NCI-H1048 (cell line): ENCODE results near the gene ASAP2.

Experiments used
- DNase-seq: peaks from one replicate; lab custom pipeline; 2025; lab: John Stamatoyannopoulos, UW

Gene ASAP2

DNA sequence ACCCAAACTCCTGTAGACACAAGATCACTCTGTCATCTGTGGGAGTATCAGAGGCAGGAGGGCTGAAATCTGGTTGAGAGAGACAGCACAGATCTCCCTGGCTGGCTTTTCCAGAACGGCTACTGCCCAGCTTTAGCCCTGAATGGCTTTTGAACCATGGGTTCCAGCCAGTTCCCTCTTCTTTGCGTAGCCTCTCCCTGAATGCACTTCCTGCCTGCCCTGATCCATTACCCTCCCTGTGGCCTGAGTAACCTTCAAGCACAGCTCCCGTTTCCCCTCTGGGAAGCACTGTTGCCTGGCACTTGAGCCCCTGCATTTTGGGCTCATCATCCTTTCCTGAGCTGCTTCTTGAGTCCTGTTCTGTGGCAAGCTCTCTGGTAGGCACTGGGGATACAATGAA lies 68.8 kb downstream of the ASAP2 start:
- DNase-seq = no peak

DNA sequence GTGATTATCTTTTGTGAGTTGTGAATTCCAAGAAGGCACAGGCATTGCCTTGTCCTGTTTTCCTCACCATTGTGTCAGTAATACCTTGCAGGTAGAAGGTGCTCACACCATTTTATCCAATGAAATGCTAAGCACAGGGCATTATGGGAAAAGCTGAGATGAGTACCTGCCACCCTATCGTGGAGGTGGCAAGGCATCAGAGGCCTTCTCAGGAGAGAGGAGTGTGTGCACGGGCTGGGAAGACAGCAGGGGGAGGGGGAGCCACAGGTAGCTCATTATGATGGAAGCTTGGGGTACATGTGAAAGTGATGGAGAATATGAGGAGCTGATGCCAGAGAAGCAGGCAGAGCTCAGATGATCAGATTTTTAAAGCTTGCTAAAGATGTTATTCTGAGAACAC lies 69.5 kb downstream of the ASAP2 start:
- DNase-seq = no peak

DNA sequence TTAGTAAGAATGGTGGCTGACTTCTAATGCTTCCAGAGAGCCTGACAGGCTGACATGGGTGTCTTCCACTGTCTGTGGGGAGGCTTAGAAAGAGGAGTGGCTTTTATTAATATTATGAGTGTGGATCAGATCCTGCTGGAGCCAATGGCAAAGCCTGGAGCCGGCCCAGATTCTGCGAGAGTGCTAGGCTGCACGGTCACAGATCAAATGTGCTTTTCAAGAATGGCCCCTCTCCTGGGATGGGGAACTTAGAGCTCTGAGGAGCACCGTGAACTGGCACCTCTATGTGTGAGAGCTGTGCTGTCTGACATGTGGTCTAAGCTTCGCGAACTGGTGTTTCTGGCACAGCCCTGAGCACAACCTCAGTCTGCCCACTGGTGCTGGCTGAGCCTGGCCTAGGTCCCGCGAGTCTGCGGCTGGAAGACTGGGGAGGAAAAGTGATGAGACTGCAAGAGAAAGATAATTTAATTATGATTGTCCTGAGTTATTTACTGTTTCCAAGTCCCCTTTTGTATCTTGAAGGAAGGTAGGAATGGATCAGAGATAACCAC lies 70.4 kb downstream of the ASAP2 start:
- no peak for DNase-seq

DNA sequence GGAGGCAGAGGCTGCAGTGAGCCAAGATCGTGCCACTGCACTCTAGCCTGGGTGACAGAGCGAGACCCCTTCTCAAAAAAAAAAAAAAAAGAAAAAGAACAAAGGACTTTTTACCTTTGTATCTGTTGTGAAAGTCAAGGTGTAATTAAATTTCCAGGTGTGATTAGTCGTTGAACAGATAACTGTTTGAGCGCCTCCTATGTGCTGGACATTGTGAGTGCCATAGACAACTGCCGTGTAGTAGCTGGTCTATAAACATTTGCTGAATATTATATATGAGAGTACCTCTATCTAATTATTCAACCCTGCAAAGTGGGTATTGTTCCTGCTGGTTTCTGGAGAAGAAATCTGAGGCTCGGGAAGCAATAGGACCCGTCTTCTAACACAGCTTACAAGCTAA lies 71.8 kb downstream of the ASAP2 start:
- no peak for DNase-seq

DNA sequence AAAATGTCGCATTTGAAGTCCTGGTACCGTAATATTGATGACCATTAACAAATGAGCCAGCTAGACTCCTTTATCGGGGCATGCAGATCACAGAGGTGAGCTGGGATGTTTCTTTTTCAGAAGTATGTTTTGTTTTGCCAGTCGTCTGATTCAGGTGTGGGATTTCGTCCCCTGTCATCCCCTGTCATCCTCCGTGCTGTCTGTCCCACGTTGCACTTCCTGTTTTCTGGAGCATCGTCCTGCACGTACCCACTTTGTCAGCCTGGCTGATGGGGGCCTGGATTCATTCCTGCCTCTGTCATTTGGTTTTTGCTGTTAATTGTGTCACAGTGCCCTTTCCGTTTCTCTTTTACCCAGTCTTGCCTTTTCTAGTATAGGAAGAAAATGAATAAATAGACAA lies 72.8 kb downstream of the ASAP2 start:
- DNase-seq = no peak

DNA sequence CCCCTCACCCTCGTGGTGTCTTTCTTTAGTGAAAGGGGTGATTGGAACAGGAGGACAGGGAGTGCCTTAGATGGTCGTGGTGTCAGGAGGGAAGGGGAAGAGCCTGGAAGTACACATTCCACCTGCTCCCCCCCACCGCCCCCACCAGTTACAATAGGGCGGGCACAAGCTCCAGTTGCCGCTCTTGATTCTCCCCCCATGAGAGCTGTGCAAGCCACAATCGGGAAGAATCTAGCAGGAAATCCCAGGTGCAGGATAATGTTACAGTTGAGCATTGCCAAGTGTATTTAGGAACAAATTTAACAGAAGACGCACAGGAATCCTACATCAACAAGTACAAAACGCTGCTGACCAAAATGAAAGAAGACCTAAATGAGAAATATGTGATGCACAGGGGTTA lies 73.6 kb downstream of the ASAP2 start:
- DNase-seq = no peak

DNA sequence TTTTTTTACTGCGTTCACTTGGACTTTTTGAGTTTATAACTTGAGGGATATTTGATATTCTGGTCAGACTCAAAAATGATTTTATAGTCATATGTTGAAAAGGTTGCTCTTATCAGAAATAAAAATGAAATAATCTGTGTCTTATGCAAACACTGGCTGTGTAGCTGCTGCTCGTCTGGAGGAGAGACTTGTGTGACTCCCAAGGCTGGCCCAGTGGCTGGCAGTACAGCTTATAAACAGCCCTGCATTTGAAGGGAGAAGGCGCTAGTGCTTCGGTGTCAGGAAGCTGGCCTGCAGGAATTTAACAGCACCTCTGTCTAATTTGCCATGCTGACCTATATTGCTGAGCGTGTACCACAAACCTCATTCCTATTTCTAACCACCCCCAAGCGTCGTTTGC lies 74.5 kb downstream of the ASAP2 start:
- DNase-seq = no peak

DNA sequence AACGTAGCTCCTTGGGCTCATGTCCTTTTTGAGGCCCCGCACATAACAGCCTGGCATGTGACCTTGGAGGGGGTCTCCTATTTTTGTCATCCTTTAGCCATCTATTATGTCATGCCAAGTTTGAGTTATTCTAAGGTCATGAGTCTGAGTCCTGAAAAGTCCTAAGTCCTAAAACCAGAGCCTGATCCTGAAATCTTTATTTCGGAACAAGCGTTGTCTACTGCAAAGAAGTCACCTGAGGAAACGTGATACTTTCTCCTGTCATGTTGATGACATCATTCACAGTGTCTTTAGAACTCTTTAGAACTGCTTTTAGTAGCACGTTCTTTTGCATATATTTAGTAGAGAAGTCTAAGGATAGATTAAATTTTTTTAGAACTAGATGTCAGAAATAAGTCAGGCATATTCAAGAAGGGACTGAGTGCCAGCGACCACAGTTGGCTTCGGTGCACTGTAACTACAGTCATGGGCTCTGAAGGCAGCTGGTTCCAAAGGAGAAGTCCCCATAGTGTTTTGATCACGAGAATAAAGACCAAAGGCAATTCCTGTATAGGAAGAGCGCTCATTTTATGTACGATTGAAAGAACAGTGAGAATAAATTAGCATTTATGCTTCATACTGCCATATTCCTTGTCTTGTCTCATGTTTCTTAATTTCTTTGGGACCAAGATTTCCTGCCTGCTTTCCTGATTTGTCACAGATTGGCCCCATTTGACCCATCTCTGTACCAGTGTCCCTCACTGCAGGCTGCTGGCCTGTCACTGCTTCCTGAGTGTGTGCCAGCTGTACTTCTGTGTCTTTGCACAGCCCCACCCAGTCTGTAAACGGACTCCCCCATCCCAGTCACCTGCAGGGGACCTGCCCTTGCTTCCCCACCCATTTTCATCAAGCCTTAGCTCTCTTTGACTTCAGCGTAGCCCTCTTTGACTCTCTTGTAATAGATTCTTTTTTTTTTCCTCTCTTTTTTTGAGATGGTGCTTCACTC lies 75.8 kb downstream of the ASAP2 start:
- no peak for DNase-seq

DNA sequence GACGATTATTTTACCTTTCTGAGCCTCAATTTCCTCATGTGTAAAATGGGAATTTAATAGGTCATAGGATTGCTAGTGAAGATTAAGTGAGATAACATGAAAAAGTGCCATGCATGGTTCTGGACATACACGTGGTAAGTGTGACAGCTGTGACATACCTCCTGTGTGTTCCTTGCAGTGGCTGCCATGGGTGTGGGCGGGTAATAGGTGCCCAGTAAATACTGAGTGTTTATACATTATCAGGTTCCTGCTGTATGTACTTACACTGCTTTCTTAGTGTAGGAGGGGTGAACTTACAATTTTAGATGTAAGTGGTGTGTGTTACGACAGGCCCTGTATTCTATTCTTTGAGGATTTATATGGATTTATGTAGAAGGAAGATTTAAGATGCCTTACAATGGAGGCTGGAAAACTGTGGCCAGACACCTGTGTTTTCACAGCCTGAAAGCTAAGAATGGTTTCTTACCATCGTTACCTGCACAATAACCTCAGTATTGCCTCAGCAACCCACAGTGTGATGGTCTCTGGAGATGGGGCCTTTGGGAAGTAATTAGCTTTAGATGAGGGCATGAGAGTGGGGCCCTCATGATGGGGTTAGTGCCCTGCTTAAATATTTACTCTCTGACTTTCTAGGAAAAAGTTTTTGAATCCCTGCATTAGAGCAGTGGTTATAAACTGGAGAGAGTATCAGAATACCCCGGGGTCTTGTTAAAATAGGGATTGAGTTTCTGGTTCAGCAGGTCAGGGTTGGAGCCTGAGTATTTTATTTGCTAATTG lies 78.1 kb downstream of the ASAP2 start:
- DNase-seq = no peak

DNA sequence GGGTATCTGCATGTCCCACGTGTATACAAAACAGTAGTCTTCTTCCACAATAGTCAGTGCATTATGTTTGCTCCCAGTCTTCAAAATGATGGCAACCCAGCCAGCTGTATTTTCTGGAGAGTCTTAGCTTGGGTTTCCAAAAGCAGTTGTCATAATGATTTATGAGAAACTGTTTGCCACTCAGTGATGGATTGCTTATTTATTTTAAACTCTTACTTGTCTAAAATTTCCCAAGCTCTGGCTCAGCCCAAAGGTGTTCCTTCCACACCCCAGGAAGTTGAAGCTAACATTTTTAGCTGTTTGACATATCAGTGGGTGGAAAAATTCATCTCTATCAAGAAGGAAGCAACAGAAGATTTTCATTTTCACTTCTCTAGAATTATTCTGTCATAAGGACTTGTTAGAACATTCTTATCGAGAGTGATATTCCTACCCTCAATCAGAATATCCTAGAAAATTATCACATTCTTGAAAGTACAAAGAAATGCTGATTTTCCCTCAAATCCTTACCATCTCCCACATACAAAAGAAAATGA lies 78.8 kb downstream of the ASAP2 start:
- DNase-seq = no peak

DNA sequence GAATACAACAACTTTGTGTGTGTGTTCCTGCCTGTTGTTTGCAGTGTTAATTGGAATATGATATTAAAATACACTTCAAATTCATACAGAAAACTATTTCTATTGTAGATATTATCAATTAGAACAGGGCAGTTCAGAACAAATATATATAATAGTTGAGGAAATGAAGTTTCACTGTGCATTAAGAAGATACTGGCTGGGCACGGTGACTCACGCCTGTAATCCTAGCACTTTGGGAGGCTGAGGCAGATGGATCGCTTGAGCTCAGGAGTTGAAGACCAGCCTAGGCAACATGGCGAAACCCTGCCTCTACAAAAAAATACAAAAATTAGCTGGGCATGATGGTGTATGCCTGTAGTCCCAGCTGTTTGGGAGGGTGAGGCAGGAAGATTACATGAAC lies 79.3 kb downstream of the ASAP2 start:
- no peak for DNase-seq

DNA sequence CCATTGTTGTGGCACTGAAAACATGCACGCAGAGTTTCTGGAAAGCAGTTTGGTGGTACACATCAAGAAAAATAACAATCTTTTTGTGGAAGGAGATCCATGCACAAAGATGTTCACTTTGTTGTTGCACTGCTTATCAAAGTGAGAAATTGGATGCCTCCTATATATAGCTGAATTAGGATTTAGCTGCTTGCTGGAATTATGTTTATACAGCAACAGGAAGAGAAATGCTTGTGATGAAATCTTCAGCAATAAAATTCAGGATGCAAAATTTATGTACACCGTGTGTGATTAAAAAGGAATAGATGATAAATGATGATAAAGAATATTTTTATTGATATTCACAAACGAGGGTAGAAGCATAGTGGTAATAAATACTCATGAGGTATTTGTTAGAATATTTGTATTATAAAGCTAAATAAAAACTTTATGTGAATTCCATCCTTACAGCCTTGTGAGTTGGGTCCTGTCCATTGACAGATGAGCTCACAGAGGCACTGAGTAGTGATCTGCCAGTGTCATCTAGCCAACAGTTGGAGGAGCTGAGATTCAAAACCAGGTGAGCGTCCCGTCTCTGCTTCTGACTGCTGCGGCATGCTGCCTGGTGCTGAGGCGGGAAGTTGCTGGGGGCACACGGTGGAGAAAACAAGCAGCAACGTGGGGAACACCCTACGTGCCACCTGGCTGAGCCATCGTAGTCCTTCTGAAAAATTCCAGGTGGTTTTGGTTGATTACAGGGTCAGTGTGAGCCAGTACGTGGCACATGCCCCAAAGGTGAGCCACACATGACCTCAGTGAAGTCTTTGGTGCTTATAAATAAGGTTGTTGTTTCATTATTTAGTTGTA lies 80.2 kb downstream of the ASAP2 start:
- no peak for DNase-seq

DNA sequence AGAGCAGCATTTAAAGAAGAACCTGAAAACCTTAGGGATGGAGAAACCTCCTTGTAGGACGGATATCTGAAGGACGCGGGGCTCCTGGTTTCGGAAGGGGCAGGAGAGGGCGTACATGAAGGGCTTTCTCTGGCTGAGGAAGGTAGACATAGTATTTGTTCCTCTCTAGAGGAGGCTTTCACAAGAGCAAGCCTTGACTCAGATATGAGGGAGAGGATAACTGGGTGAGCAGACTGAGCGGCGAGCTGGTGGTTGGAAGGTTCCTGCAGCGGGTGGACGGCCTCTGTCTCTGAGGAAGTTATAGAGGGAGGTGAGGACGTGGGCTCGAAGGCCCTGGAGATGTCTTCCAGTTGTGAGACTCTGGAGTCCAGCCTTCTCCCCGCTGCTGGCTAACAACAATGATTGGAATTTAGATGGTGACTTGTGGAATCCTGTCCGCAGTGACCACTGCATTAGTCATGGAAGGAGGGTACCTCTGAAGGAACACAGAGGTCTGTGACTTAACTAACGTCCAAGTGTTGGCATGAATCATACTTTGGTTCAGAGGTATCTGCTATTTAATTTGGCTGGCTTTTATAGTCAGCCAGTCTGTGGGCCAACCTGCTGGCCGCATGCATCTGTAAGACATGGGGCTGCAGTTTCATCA lies 80.9 kb downstream of the ASAP2 start:
- no peak for DNase-seq

DNA sequence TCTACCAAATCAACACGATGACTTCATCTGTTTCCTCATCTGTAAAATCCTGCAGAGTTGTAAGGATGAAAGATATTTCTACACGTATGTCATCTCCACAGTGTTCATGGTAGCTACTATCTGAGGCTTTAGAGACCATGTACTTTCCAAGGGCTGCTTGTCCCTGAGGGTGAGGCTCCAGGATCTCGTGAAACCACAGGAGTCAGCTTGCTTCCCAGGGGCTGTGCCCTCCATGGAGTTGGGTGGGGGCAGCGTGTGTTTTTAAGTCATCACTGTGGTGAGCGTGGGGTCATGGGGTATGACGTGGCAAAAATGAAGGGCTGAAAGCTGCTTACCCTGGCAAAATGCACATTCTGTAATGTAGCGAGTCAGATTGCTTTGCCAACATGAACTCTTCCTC lies 81.6 kb downstream of the ASAP2 start:
- no peak for DNase-seq

DNA sequence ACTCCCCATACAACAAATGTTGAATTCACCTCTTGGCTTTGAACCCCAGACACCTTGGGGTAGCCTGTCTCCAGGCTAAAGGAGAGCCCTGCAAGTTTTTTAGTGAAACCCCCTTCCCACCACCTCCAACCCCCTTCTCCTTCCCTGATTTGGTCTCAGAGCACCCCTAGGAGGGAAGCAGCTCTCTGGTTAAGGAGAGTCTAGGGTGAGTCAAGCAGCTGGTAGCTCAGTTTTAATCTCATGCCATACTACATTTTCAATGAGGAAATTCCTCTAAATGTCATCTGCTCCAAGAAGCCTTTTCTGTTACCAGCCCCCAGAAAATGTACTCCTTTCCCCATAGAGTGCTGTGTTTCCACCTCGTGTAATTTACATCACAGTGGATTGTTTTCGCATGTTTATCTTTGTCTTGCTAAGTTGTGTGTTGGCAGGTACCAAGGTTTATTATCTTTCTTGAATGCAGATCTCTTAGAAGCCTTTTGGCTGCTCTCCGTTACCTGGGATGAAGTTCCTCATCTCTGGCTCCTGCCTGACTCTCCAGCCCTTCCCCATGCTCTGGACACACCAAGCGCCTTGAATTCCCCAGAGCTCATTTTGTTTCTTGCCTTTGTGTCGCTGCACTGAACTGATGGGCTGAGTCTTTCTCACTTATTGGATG lies 82.2 kb downstream of the ASAP2 start:
- no peak for DNase-seq

DNA sequence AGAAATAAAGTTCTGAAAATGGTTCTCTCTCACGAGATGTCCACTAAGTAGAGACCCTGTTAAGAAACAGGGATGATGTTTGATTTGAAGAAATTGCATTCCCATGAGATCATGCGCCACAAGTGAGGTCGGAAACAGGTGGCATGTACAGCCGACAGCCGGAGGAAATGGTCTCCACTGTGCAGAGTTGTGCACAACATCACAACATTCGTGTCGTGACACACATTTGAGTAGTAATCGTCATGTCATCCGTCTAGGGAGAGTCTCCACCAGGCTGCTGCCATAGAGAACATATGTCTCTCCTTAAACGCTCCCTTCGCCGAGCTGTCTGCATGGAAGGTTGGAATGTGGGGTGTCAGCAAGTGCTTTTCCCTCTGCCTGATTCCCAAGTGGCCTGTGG lies 84.7 kb downstream of the ASAP2 start:
- no peak for DNase-seq

DNA sequence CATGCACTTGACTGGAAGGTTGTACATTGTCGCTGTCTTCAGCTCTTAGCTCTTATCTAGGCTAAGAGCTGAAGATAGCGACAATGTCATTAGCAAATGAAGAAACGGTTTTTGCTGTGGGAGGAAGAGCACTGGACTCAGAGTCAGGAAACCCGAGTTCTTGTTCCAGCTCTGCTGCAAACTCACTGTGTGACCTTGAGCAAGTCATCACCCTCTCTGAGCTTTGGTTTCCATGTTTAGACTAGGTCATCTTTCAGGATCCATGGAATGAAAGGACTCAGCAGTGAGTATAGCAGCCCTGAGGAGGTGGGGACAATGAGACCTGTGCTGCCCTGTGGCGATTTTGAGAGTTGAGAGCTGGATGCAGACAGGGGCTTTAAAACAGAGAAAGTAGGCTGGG lies 85.3 kb downstream of the ASAP2 start:
- DNase-seq = no peak

DNA sequence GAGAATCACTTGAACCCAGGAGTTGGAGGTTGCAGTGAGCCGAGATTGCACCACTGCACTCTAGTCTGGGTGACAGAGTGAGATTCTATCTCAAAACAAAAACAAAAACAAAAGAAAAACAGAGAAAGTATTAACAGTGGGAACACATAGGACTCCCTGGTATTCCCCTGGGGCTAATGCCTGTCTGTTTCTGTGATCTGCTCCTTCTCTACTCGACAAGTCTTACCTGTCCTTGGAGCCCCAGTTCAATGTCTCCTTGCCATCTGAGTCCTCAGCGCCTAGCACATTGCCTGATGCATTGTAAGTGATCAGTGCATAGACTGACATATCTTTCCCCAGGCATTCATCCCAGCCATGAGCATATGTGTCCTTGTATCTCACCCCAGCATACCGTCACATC lies 85.8 kb downstream of the ASAP2 start:
- DNase-seq = no peak

DNA sequence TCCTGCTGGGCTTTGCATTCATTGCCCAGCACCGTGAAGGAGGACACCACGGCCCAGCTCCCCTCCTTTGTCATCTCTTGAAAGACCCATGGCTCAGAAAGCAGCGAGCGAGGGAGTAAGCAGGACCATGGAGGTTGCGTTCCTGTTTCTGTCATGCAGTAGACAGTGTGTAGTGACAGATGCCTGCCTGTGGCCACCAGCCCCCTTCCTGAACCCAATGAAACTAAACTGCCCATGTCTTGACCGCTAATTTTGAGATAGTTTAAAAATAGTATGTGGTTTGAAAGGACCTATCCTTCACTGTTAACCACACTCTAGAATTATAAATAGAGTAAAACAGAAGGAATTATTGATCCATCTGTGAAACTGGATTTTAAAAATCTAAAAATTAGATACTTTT lies 88.2 kb downstream of the ASAP2 start:
- no peak for DNase-seq

DNA sequence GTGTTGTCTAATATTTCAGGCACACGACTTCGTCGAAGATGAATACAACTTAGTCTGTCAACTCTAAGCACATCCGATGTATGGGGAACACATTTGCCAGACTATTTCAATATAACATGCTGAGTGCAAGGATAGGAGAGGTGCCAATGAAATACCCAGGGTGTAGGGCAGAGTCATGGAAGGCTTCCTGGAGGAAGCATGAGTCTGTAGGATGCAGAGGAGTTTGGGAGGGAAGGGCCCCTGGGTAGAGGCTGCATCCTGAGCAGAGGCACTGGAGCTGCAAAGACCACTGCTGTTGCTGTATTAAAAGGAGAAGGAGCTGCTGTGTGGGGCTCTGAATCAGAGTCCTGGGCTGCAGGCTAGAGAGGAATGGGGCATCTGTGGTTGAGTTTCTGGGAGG lies 89.9 kb downstream of the ASAP2 start:
- no peak for DNase-seq

DNA sequence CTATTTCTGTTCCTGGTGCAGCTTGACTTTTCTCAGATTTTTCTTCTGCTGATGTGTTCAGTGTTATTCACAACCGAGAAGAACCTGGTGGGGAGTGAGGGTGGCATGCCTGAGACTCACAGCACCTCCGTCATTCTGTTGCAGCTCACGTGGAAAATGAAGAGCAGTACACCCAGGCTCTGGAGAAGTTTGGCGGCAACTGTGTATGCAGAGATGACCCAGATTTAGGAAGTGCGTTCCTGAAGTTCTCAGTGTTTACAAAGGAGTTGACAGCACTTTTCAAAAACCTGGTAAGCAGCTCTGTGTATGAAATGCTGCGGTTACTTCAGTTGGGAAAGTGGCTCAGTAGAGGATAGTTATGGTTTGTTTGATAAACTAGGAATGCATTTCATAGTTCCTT lies 90.5 kb downstream of the ASAP2 start:
- DNase-seq = no peak
